Tibial artery (tissue), 4 donors: ENCODE measurements around the gene MEIS2.
A peak's percentile ranks its signal among the peaks of the same experiment; 100 is the strongest.

ENCODE experiments used
- DNase-seq, 2 donors: peaks; one replicate each; pipeline ENCODE4 v3.0.0-alpha.2; 2019
- H3K27ac ChIP-seq, 2 donors: fragments of 200-600 bp; sonication (generic) in 1 of 2; 1 replicate in 1 of 2; 2 replicates in 1 of 2; pipeline ENCODE4 v1.5.1; 2018 to 2019; ENCODE audit warnings: mild to moderate bottlenecking in 1 of 2
- H3K27me3 ChIP-seq, 2 donors: fragments of 200-600 bp; sonication (generic) in 1 of 2; one replicate each; pipeline versions ENCODE4 v1.5.1 to v1.6.0; 2016 to 2019
- H3K36me3 ChIP-seq, 3 donors: fragments of 200-600 bp; sonication (generic) in 2 of 3; one replicate each; pipeline ENCODE4 v1.5.1; 2016 to 2019; ENCODE audit warnings: mild to moderate bottlenecking in 2 of 3
- H3K4me1 ChIP-seq, 4 donors: fragments of 200-600 bp; sonication (generic) in 2 of 4; 1 replicate in 3 of 4; 2 replicates in 1 of 4; pipeline ENCODE4 v1.5.1; 2016 to 2019
- H3K4me3 ChIP-seq, 2 donors: fragments of 200-600 bp; sonication (generic) in 1 of 2; 1 replicate in 1 of 2; 2 replicates in 1 of 2; pipeline ENCODE4 v1.5.1; 2018 to 2019; ENCODE audit warnings: mild to moderate bottlenecking in 2 of 2
- H3K9me3 ChIP-seq, 3 donors: fragments of 200-600 bp; sonication (generic) in 1 of 3; one replicate each; pipeline ENCODE4 v1.5.1; 2016 to 2019
- CTCF ChIP-seq, 2 experiments: fragments of 200-600 bp in 1 of 2; fragments of 450-650 bp in 1 of 2; IDR thresholded peaks; one replicate each; pipeline ENCODE4 v1.5.1; 2017 to 2019; ENCODE audit warnings: antibody characterized with exemption in 2 of 2, mild to moderate bottlenecking in 1 of 2, moderate library complexity in 1 of 2
- intact Hi-C: fragments of 100-400 bp; cut with DNase I; formaldehyde crosslinking; loops from one replicate; pipeline ENCODE4 v1.15.0; 2023; ENCODE audit warnings: low total_unique reads

The MEIS2 gene

GRCh38 chr15:37134699-37135131 is 34.4 kb upstream of the MEIS2 start:
- no peaks in the 10 kb centered on the region for H3K4me1 ChIP-seq
- no peak for DNase-seq
- H3K9me3 ChIP-seq = no peaks in the 10 kb centered on the region
- H3K27me3 ChIP-seq = peaks cover 0 to 3% of the 10 kb centered on the region in 2 donors
- TF ChIP-seq CTCF (IDR thresholded peaks at IDR 0.05) = peak; percentile 78 to 79
- H3K4me3 ChIP-seq = no peak overlapping the region
- H3K36me3 ChIP-seq = no peaks in the 10 kb centered on the region
- H3K27ac ChIP-seq = no peak overlapping the region
- intact Hi-C loops = loop anchor here (5.0 kb wide), 1 partner anchor 252 kb away; no protein-coding TSS in a partner anchor

- intact Hi-C loops = loop anchor here (5.0 kb wide), 1 partner anchor 252 kb away; no protein-coding TSS in a partner anchor
- no peak for TF ChIP-seq CTCF (IDR thresholded peaks at IDR 0.05)
- Histone ChIP-seq H3K9me3 (no peaks in the 10 kb centered on the region), H3K4me3 (no peak overlapping the region), H3K27me3 (peaks cover 0 to 3% of the 10 kb centered on the region in 2 donors), H3K27ac (no peak overlapping the region), H3K36me3 (no peaks in the 10 kb centered on the region), H3K4me1 (no peaks in the 10 kb centered on the region)
- no peak for DNase-seq
These were observed 33.9 kb upstream of the MEIS2 start for GRCh38 chr15:37134244-37134643.

- no peak overlapping the region for H3K27ac ChIP-seq
- no peaks in the 10 kb centered on the region for H3K4me1 ChIP-seq
- no peak for DNase-seq
- no peaks in the 10 kb centered on the region for H3K36me3 ChIP-seq
- peaks cover 0 to 3% of the 10 kb centered on the region in 2 donors for H3K27me3 ChIP-seq
- no peak overlapping the region for H3K4me3 ChIP-seq
- intact Hi-C loops = loop anchor here (5.0 kb wide), 1 partner anchor 251 kb away; no protein-coding TSS in a partner anchor
- no peaks in the 10 kb centered on the region for H3K9me3 ChIP-seq
- peak; percentile 29 to 32 for TF ChIP-seq CTCF (IDR thresholded peaks at IDR 0.05)
These were observed 33.3 kb upstream of the MEIS2 start for GRCh38 chr15:37133602-37134001.

GRCh38 chr15:37132826-37133417 is 32.6 kb upstream of the MEIS2 start:
- Histone ChIP-seq H3K27me3 (peaks cover 0 to 3% of the 10 kb centered on the region in 2 donors), H3K4me3 (no peak overlapping the region), H3K36me3 (no peaks in the 10 kb centered on the region), H3K27ac (no peak overlapping the region), H3K9me3 (no peaks in the 10 kb centered on the region), H3K4me1 (no peaks in the 10 kb centered on the region)
- TF ChIP-seq CTCF (IDR thresholded peaks at IDR 0.05) = no peak
- intact Hi-C loops = loop anchor here (5.0 kb wide), 1 partner anchor 251 kb away; no protein-coding TSS in a partner anchor
- DNase-seq = no peak

GRCh38 chr15:37131621-37132020 is 31.3 kb upstream of the MEIS2 start:
- no peak overlapping the region for H3K27ac ChIP-seq
- no peak for DNase-seq
- peaks cover 0 to 3% of the 10 kb centered on the region in 2 donors for H3K27me3 ChIP-seq
- H3K4me1 ChIP-seq = no peaks in the 10 kb centered on the region
- no peaks in the 10 kb centered on the region for H3K9me3 ChIP-seq
- H3K36me3 ChIP-seq = no peaks in the 10 kb centered on the region
- intact Hi-C loops = loop anchor here (5.0 kb wide), 1 partner anchor 249 kb away; no protein-coding TSS in a partner anchor
- no peak for TF ChIP-seq CTCF (IDR thresholded peaks at IDR 0.05)
- H3K4me3 ChIP-seq = no peak overlapping the region
